GM12872 (cell line): Measurements from ENCODE around the gene HYDIN.

Source experiments
- CTCF ChIP-seq: IDR thresholded peaks from 3 replicates; pipeline ENCODE4 v1.5.1; 2011; ENCODE audit warnings: low read depth, mild to moderate bottlenecking, low read length, moderate library complexity; ENCODE audit not compliant: insufficient read depth

HYDIN gene

GRCh38 chr16:71230122-71230845, at the start of gene HYDIN:
HYDIN (minus strand) TSS chr16:71230722; CDS start chr16:71186895, 43,827 bp downstream.
- TF ChIP-seq CTCF = no peak

GRCh38 chr16:71276589-71277334, 46.2 kb upstream of the HYDIN start:
- TF ChIP-seq CTCF = no peak

GRCh38 chr16:71273384-71273783, 42.9 kb upstream of the HYDIN start:
- TF ChIP-seq CTCF = no peak

GRCh38 chr16:71264299-71264698, 33.8 kb upstream of the HYDIN start:
- no peak for TF ChIP-seq CTCF

GRCh38 chr16:71263582-71263981, 33.1 kb upstream of the HYDIN start:
- TF ChIP-seq CTCF = no peak

- no peak for TF ChIP-seq CTCF
Measured at GRCh38 chr16:71262391-71262790, 31.9 kb upstream of the HYDIN start.

GRCh38 chr16:71260995-71261394, 30.5 kb upstream of the HYDIN start:
- no peak for TF ChIP-seq CTCF
